ENCODE data around the gene RHOXF1.
"Not testable (repeated sequence)": the region's sequence is repeated elsewhere in the genome, so short reads cannot be mapped to it uniquely, and the experiment has no call there.

- TF ChIP-seq CTCF (conservative IDR thresholded peaks at IDR 0.05; ENCODE audit: low read depth in 2 of 2); REST (IDR thresholded peaks at IDR 0.05; ENCODE audit: unreplicated experiment); EZH2 (IDR thresholded peaks at IDR 0.05; ENCODE audit: low read depth, unreplicated experiment); POLR2AphosphoS5 (IDR thresholded peaks at IDR 0.05; ENCODE audit: low read depth); ZNF462 (CRISPR knock-in tag; IDR thresholded peaks at IDR 0.05); CREB1 (CRISPR knock-in tag; IDR thresholded peaks at IDR 0.05; ENCODE audit: low read depth); EZH2phosphoT487 (IDR thresholded peaks at IDR 0.05; ENCODE audit: unreplicated experiment); STAT1 (IDR thresholded peaks at IDR 0.05; ENCODE audit: unreplicated experiment); ZNF114 (CRISPR knock-in tag; IDR thresholded peaks at IDR 0.05); ETS1 (IDR thresholded peaks at IDR 0.05); NANOG (IDR thresholded peaks at IDR 0.05; ENCODE audit: borderline replicate concordance); JUNB (IDR thresholded peaks at IDR 0.05; ENCODE audit: unreplicated experiment): not testable (repeated sequence)
These were observed 42.6 kb upstream of the RHOXF1 start, which contains the start of gene RHOXF2 for GRCh38 chrX:120158313-120158712.
